ENCODE data around the gene SERGEF. TPM values are rescaled to one million over a fixed set of nuclear protein-coding genes. Genes with fewer than 3 reads are reported as not detected.

Gene SERGEF
- total RNA-seq, 2 donors from 2014 or later = 34.6 to 39.8 TPM

DNA sequence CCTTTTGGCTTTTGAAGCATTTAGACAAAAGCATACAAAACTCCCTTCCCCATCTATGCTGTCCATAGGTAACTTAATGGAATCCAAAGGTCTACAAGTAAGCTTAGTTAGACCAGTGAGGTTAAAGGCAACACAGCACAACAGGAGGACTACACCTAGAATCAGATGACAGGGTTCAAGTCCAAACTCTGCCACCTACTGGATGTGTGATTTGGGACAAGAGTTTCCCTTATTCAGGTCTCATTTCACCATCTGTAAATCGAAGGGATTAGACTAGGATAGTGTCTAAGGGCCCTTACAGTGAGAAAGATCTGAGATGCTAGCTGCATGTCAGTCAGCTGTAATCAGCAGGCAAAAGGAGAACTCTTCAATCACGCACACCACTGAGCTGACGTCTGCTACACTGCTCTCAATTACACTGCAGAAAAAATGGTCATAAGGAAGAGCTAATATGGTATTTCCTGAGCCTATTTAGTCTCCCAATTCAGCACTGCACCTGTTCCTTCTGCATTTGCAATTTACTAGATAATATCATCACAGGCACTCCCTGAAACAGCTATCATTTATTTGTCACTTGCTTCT is 82.2 kb downstream of the SERGEF start:
- no peaks in the 10 kb centered on the region for H3K9me3 ChIP-seq (ENCODE audit: control insufficient read depth, low read length, poor library complexity, severe bottlenecking)
- no peak overlapping the region for H3K4me3 Mint-ChIP-seq
- peaks cover 9% of the 10 kb centered on the region for H3K36me3 Mint-ChIP-seq (ENCODE audit: low read depth)
- no peaks in the 10 kb centered on the region for H3K27me3 Mint-ChIP-seq
- H3K27ac Mint-ChIP-seq = no peak overlapping the region
- H3K4me1 Mint-ChIP-seq = peaks cover 6% of the 10 kb centered on the region
- DNase-seq (no peak), ATAC-seq (no peak)

- Mint-ChIP-seq H3K27me3 (no peaks in the 10 kb centered on the region), H3K4me3 (no peak overlapping the region), H3K27ac (no peak overlapping the region), H3K4me1 (peaks cover 8% of the 10 kb centered on the region), H3K36me3 (ENCODE audit: low read depth) (peaks cover 11% of the 10 kb centered on the region)
- no peaks in the 10 kb centered on the region for H3K9me3 ChIP-seq (ENCODE audit: control insufficient read depth, low read length, poor library complexity, severe bottlenecking)
- DNase-seq (no peak), ATAC-seq (no peak)
These were observed 83.7 kb downstream of the SERGEF start for GRCh38 chr11:17929171-17929570.

- DNase-seq = no peak
- H3K27ac Mint-ChIP-seq = no peak overlapping the region
These were observed 85.0 kb downstream of the SERGEF start for GRCh38 chr11:17927681-17928343.

GRCh38 chr11:17927041-17927440 is 85.8 kb downstream of the SERGEF start:
- no peak overlapping the region for H3K27ac Mint-ChIP-seq
- H3K9me3 ChIP-seq (ENCODE audit: control insufficient read depth, low read length, poor library complexity, severe bottlenecking) = no peaks in the 10 kb centered on the region
- H3K27me3 Mint-ChIP-seq = no peaks in the 10 kb centered on the region
- H3K36me3 Mint-ChIP-seq (ENCODE audit: low read depth) = peaks cover 13% of the 10 kb centered on the region
- peaks cover 17% of the 10 kb centered on the region for H3K4me1 Mint-ChIP-seq
- H3K4me3 Mint-ChIP-seq = no peak overlapping the region
- DNase-seq = no peak
- ATAC-seq = no peak

More at GRCh38 chr11:17927681-17928343, 85.0 kb downstream of the SERGEF start:
- Mint-ChIP-seq H3K4me3 (no peak overlapping the region), H3K36me3 (ENCODE audit: low read depth) (peaks cover 16% of the 10 kb centered on the region), H3K4me1 (peaks cover 16% of the 10 kb centered on the region), H3K27me3 (no peaks in the 10 kb centered on the region)
- H3K9me3 ChIP-seq (ENCODE audit: control insufficient read depth, low read length, poor library complexity, severe bottlenecking) = no peaks in the 10 kb centered on the region
- no peak for ATAC-seq

DNA sequence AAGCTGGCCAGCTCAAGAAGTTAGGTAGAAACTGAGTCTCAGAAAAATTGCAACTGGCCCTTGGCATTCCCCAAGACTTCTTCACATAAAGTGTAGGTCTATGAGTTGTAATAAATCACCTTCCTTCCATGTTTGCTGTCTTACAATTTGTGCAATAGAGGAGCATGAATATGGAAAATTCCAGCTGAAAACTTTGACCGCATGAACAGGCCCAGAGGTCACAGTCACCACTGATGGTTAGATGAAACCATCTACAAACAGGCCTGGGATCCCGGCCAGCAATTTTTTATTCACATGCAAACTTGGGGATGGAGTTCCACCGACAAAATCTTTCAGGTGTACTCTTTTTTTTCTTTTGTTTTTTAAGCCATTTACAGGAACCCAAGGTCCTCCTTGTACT is 88.1 kb downstream of the SERGEF start:
- DNase-seq = no peak
- H3K4me3 Mint-ChIP-seq = no peak overlapping the region
- ATAC-seq = no peak
- peaks cover 20% of the 10 kb centered on the region for H3K4me1 Mint-ChIP-seq
- no peak overlapping the region for H3K27ac Mint-ChIP-seq
- H3K36me3 Mint-ChIP-seq (ENCODE audit: low read depth) = peaks cover 16% of the 10 kb centered on the region
- H3K27me3 Mint-ChIP-seq = no peaks in the 10 kb centered on the region
- H3K9me3 ChIP-seq (ENCODE audit: control insufficient read depth, low read length, poor library complexity, severe bottlenecking) = no peaks in the 10 kb centered on the region

- ATAC-seq = no peak
- no peak overlapping the region for H3K4me3 Mint-ChIP-seq
- peaks cover 23% of the 10 kb centered on the region for H3K36me3 Mint-ChIP-seq (ENCODE audit: low read depth)
- DNase-seq = no peak
- peaks cover 17% of the 10 kb centered on the region for H3K4me1 Mint-ChIP-seq
- no peaks in the 10 kb centered on the region for H3K27me3 Mint-ChIP-seq
- no peaks in the 10 kb centered on the region for H3K9me3 ChIP-seq (ENCODE audit: control insufficient read depth, low read length, poor library complexity, severe bottlenecking)
- no peak overlapping the region for H3K27ac Mint-ChIP-seq
These were observed 89.6 kb downstream of the SERGEF start for GRCh38 chr11:17923217-17923616.

DNA sequence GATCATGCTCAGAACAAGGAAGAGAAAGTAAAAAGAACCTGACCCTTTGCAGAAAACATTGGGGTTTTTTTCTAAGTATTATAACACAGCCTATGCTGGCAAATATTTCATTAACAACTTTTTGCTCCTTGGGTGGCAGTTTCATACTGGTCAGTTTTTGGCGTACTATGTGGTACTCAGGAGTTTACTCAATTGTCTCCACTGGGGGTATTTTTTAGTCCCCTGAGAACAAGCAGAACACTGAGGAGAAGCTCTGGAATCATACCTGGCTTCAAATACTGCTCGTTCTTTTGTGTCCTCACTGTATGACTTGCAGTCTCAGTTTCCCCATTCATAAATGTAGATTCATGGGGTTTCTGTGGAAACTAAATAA is 90.4 kb downstream of the SERGEF start:
- peaks cover 17% of the 10 kb centered on the region for H3K4me1 Mint-ChIP-seq
- no peak for DNase-seq
- ATAC-seq = no peak
- H3K4me3 Mint-ChIP-seq = no peak overlapping the region
- peak overlapping the region; percentile 21 for H3K27ac Mint-ChIP-seq
- no peaks in the 10 kb centered on the region for H3K9me3 ChIP-seq (ENCODE audit: control insufficient read depth, low read length, poor library complexity, severe bottlenecking)
- no peaks in the 10 kb centered on the region for H3K27me3 Mint-ChIP-seq
- H3K36me3 Mint-ChIP-seq (ENCODE audit: low read depth) = peaks cover 23% of the 10 kb centered on the region

DNA sequence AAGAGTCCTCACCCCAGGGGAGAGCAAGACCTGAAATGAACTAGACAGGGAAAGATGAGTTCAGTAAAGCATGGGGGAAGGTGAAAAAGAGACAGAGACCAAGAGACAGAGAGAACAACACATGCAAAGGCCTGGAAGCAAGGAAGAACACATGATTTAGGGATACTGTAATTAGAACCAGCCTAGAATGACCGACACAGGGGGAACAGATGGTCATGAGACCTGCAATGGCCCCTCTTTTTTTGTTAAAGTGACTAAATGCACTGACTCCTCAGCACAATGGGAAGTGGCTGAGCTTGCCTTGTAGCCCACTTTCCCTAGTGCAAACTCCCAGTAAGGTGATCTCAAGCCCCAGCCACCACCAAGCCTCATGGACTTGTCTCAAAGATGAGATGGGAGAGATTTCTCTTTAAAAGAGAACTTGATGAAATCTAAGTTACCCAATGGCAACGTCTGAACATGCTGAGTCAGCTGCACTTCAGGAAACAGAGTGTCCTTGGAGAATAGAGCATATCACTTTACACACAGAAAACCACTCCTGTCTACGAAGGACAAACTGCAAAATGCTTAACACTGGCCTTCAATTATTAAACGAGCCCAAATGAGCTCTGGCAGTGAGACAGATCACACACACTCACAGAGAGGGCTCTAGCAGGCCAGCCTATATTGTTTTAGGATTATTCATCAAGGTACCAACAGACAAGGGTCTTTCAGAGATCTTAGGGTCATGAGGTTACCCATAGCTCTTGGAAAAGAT is 91.0 kb downstream of the SERGEF start:
- peaks cover 17% of the 10 kb centered on the region for H3K4me1 Mint-ChIP-seq
- peaks cover 23% of the 10 kb centered on the region for H3K36me3 Mint-ChIP-seq (ENCODE audit: low read depth)
- ATAC-seq = no peak
- DNase-seq = no peak
- peak overlapping the region; percentile 21 for H3K27ac Mint-ChIP-seq
- H3K9me3 ChIP-seq (ENCODE audit: control insufficient read depth, low read length, poor library complexity, severe bottlenecking) = no peaks in the 10 kb centered on the region
- no peak overlapping the region for H3K4me3 Mint-ChIP-seq
- no peaks in the 10 kb centered on the region for H3K27me3 Mint-ChIP-seq

GRCh38 chr11:17918049-17918605 is 94.7 kb downstream of the SERGEF start:
- ATAC-seq (no peak), DNase-seq (no peak)
- no peaks in the 10 kb centered on the region for H3K9me3 ChIP-seq (ENCODE audit: control insufficient read depth, low read length, poor library complexity, severe bottlenecking)
- Mint-ChIP-seq H3K4me3 (no peak overlapping the region), H3K36me3 (ENCODE audit: low read depth) (peaks cover 14% of the 10 kb centered on the region), H3K27ac (no peak overlapping the region), H3K4me1 (peaks cover 10% of the 10 kb centered on the region), H3K27me3 (no peaks in the 10 kb centered on the region)

- H3K4me3 Mint-ChIP-seq = no peak overlapping the region
- H3K27ac Mint-ChIP-seq = no peak overlapping the region
- H3K4me1 Mint-ChIP-seq = peaks cover 8% of the 10 kb centered on the region
- no peaks in the 10 kb centered on the region for H3K27me3 Mint-ChIP-seq
- peaks cover 14% of the 10 kb centered on the region for H3K36me3 Mint-ChIP-seq (ENCODE audit: low read depth)
- no peak for DNase-seq
- no peak for ATAC-seq
- H3K9me3 ChIP-seq (ENCODE audit: control insufficient read depth, low read length, poor library complexity, severe bottlenecking) = no peaks in the 10 kb centered on the region
These were observed 95.3 kb downstream of the SERGEF start for GRCh38 chr11:17917556-17917955.

DNA sequence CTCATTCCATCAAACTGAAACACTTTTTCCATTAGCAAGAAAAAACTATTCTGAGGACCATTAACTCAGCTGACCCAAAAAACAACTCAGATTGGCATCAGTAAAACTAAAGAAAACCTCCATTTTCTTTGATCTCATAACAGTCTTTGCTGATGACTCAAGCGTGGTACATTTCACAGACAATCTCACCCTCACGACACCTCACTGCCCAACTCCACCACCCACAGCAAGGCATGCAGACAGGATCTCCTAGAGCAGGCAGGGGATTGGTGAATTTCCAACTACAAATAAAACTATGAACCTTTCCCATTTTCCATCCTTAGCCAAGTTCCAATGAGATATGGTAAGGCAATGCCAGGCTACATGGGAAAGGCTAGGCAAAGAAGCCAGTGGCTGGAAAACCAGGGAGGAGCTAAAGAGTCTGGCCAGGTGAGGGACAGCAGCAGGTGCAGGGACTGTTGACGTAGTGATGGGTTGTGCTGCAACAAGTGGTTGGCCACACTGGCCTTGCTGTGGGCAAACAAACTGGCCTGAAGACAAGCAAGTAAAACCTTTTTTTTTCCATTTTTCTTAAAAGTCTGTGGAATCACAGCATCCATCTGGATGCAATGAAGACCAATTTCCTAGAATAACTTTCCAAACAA is 97.2 kb downstream of the SERGEF start:
- Mint-ChIP-seq H3K4me1 (peaks cover 10% of the 10 kb centered on the region), H3K4me3 (no peak overlapping the region), H3K27ac (no peak overlapping the region), H3K36me3 (ENCODE audit: low read depth) (peaks cover 15% of the 10 kb centered on the region), H3K27me3 (no peaks in the 10 kb centered on the region)
- no peak for ATAC-seq
- H3K9me3 ChIP-seq (ENCODE audit: control insufficient read depth, low read length, poor library complexity, severe bottlenecking) = no peaks in the 10 kb centered on the region
- no peak for DNase-seq

GRCh38 chr11:17914957-17915356 is 97.9 kb downstream of the SERGEF start:
- no peak for ATAC-seq
- no peak overlapping the region for H3K27ac Mint-ChIP-seq
- no peak for DNase-seq
- peaks cover 17% of the 10 kb centered on the region for H3K36me3 Mint-ChIP-seq (ENCODE audit: low read depth)
- H3K4me3 Mint-ChIP-seq = no peak overlapping the region
- peaks cover 11% of the 10 kb centered on the region for H3K4me1 Mint-ChIP-seq
- H3K9me3 ChIP-seq (ENCODE audit: control insufficient read depth, low read length, poor library complexity, severe bottlenecking) = no peaks in the 10 kb centered on the region
- H3K27me3 Mint-ChIP-seq = no peaks in the 10 kb centered on the region

GRCh38 chr11:17907046-17907445 is 105.8 kb downstream of the SERGEF start:
- Mint-ChIP-seq H3K4me3 (no peak overlapping the region), H3K36me3 (ENCODE audit: low read depth) (peaks cover 26% of the 10 kb centered on the region), H3K4me1 (peaks cover 24% of the 10 kb centered on the region), H3K27ac (no peak overlapping the region), H3K27me3 (no peaks in the 10 kb centered on the region)
- ATAC-seq = no peak
- no peaks in the 10 kb centered on the region for H3K9me3 ChIP-seq (ENCODE audit: control insufficient read depth, low read length, poor library complexity, severe bottlenecking)
- DNase-seq = no peak

Data from T-helper 17 cell (primary cell).